GM23338 (cell line): ENCODE measurements around the gene AHNAK2.

Experiments
- CTCF ChIP-seq, 2 experiments: fragments of 200-600 bp in 1 of 2; sonication (generic) in 1 of 2; conservative IDR thresholded peaks; 2 replicates each; pipeline versions ENCODE4 v1.5.1 to v1.6.1; 2016 to 2017; ENCODE audit warnings: antibody characterized with exemption in 2 of 2, low read depth in 2 of 2, mild to moderate bottlenecking in 2 of 2, moderate library complexity in 1 of 2
- POLR2AphosphoS5 ChIP-seq: IDR thresholded peaks from 2 replicates; pipeline ENCODE4 v1.6.1; 2016; ENCODE audit warnings: antibody characterized with exemption, low read depth
- REST ChIP-seq: IDR thresholded peaks from one replicate; pipeline ENCODE4 v1.6.1; 2018; ENCODE audit warnings: antibody characterized with exemption; ENCODE audit not compliant: unreplicated experiment

- TF ChIP-seq CTCF (conservative IDR thresholded peaks at IDR 0.05; ENCODE audit: low read depth in 2 of 2) (no peak), REST (no peak), POLR2AphosphoS5 (no peak)
Measured at GRCh38 chr14:104938436-104938835, 39.7 kb downstream of the AHNAK2 start.
